CD4-positive, alpha-beta T cell treated with Interleukin-6 at 100 ng/mL for 8 hours (primary cell): ENCODE results near the gene UMAD1.
"Not testable (repeated sequence)": the region's sequence is repeated elsewhere in the genome, so short reads cannot be mapped to it uniquely, and the experiment has no call there.

Experiments
- DNase-seq: peaks from one replicate; pipeline ENCODE4 v3.0.0-alpha.2; 2020; ENCODE audit warnings: mixed read lengths, low spot score

UMAD1 gene

GRCh38 chr7:7652798-7653540 lies 12.4 kb downstream of the UMAD1 start:
- no peak for DNase-seq

DNA sequence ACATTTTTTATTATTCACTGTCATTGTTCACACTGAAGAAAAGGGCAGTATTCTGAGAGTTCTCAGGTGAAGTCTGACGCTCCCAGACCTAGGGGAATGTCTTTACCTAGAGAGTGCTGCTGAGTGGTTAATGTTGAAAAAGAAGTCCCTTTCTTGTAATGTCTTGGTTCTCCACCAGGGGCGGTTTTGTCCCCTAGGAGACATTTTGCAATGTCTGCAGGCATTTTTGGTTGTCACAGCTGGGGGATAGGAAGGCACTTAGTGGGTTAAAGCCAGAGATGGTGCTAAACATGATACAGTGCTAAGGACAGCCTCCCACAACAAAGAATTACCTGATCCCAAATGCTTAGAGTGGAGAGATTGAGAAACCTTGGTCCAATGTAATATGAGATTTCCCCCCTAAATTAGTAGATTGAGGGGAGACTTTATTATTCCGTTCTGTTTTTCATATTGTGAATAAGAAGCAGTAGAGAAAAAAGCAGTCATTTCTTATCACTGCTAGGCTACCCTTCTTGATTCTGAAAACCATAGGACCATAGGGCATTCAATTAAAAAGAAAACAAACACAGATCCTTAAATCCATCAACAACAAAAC lies 13.1 kb downstream of the UMAD1 start:
- DNase-seq = peak; percentile 7

DNA sequence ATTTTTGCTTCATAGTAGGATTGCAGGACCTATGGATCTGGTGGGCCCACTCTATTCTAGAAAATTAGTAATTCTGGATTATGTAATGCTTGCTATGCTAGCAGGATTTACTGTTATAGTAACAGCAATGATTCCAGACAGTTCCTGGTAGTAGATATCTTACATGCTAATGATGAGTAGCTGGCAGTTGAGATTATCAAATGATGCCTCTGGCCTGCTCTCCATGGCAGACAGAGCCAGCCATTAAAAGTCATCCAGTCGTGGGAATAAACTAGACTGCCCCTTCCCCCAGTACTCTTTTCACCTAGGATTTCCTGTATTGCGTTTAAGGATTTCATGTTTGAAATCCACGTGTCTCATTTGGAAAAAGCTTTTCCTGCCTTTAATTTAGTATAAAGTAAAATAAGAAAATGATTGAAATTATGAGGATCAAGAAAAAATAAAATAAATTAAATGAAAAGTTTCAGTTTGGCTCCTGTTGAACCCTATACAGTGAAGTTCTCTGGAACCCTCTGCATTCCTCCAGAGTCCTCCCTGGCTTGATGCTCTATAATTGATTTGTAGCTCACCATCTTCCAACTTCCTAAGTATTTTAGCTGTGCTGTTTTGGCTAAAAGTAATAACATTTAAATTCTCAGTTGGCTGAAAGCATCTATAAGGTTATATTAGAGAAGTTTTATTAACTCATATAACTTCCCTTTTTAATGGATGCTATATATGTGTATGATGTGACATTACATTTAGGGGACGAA lies 14.6 kb downstream of the UMAD1 start:
- no peak for DNase-seq

GRCh38 chr7:7656459-7656858 lies 15.9 kb downstream of the UMAD1 start:
- DNase-seq = not testable (repeated sequence)

DNA sequence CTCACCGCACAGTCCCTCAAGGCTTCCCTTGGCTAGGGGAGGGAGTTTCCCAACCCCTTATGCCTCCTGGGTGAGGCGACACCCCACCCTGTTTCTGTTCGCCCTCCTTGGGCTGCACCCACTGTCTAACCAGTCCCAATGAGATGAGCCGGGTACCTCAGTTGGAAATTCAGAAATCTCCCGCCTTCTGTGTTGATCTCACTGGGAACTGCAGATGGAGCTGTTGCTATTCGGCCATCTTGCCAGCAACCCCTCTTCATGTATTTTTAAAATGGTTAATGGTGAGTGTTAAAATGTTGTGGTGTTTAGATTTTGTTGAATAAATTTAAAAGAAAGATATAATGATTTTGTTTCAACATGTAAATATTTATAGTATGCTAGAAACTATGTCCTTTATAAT lies 22.0 kb downstream of the UMAD1 start:
- DNase-seq = no peak

GRCh38 chr7:7664291-7664690 lies 23.7 kb downstream of the UMAD1 start:
- no peak for DNase-seq

- no peak for DNase-seq
Measured at GRCh38 chr7:7665031-7665430, 24.5 kb downstream of the UMAD1 start.

GRCh38 chr7:7667187-7667586 lies 26.6 kb downstream of the UMAD1 start:
- DNase-seq = no peak

DNA sequence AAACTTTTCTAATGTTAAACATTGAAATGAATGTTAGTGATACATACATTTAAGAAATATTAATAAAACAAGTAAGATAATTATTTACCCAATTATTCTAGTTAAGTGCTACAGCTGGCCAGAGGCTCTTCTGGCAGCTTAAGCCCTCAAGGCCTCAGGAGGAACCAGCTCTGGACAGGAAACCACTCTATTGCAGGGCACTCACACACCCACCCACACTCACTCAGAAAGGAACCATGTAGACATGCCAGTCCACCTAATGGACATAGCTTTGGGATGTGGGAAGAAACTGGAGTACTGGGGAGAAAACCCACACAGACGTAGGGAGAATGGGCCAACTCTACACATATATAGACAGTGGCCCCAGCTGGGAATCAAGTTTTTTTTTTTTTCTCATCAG lies 28.2 kb downstream of the UMAD1 start:
- DNase-seq = no peak

- no peak for DNase-seq
Measured at GRCh38 chr7:7670490-7670889, 29.9 kb downstream of the UMAD1 start.

GRCh38 chr7:7671361-7671760 lies 30.8 kb downstream of the UMAD1 start:
- DNase-seq = no peak

DNA sequence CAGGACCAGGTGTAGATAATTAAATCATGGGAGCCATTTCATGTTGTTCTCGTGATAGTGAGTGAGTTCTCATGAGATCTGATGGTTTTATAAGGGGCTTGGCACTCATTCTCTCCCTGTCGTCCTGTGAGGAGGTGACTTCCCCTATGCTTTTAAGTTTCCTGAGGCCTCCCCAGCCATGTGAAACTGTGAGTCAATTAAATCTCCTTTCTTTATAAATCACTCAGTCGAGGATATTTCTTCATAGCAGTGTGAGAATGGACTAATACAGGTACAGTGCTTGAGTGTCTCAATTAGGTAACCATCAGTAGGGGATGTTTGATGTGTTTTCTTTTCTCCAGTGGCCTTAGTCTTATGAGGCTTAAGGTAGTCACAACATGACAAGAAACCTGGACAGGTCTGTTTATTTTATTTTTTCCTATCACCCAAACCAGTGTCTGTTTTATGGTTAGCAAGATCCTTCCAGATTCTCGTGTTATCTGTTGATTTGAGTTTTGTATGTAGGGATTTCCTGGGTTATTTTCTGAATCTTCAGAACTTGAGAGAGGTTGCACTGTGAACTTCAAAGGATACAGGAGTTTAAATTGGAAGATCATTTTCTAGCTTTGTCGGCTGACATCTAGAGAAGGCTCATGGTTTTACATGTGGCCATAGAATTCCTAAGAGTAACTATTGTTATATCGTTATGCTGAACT lies 32.1 kb downstream of the UMAD1 start:
- DNase-seq = no peak

GRCh38 chr7:7673240-7673550 lies 32.6 kb downstream of the UMAD1 start:
- DNase-seq = no peak

- no peak for DNase-seq
Measured at GRCh38 chr7:7675686-7676085, 35.1 kb downstream of the UMAD1 start.

DNA sequence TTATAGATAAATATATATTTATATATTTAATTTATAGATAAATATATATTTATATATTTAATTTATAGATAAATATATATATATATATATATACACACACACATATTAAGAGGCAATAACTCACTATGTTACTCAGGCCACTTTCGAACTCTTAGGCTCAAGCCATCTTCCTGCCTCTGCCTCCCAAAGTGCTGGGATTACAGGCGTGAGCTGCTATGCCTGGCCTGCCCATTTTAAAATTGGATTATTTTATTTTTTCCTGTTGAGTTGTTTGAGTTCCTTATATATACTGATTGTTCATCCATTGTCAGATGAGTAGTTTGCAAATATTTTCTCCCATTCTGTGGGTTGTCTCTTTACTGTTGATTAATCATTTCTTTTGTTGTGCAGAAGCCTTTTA lies 39.1 kb downstream of the UMAD1 start:
- DNase-seq = not testable (repeated sequence)

DNA sequence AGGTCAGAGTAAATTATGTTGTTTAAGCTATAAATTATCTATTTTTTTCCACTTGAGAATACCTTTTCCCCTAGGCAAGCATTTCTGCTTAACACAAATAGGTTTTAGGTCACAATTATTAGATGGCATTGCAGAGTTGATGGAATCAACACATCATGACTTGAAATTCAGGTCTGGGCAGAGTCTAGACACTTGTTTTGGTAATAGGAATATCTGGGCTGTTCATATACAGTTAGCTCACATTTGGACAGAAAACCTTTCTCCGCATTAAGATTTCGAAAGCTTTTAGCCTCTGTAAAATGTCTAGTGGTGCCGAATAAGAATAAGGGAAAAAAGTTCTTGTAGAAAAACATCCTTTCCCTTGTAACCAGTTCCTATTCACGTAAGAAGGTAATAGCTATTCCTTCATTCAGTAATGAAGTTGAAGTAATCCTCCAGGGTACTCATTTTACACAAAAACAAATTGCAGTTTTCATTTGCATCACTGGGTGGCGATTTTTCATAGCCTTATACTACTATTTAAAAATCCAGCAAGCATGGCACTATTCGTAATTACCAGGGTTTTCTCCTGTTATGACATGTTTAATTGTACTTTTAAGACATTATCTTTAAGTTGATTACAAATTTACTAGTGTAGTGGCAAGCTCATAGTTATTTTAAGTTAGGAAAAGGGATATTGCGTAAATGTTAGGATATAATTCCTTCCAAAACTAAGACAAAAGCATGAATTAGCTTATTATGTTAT lies 40.8 kb downstream of the UMAD1 start:
- DNase-seq = peak; percentile 56

- DNase-seq = no peak
Measured at GRCh38 chr7:7681936-7682329, 41.4 kb downstream of the UMAD1 start.

DNA sequence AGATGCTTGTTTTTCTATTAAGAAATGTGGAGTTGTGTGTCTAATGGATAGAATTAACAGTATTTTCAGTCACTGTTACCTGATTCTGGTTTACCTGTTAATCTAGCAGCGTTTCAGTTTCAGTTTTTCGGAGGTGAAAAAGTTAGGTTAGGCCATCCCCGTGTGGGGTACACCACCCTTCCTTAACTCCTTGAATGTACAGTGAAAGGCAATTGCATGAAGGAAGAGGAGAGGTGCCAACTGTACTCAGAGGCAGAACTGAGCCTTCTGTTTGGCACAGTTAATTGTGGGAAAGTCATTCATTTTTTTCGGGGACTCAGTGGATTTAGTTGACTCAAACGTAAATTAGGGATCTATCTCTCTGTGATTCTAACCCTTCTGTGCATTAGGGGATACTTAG lies 42.3 kb downstream of the UMAD1 start:
- DNase-seq = no peak

- DNase-seq = no peak
Measured at GRCh38 chr7:7686811-7687508, 46.4 kb downstream of the UMAD1 start.

DNA sequence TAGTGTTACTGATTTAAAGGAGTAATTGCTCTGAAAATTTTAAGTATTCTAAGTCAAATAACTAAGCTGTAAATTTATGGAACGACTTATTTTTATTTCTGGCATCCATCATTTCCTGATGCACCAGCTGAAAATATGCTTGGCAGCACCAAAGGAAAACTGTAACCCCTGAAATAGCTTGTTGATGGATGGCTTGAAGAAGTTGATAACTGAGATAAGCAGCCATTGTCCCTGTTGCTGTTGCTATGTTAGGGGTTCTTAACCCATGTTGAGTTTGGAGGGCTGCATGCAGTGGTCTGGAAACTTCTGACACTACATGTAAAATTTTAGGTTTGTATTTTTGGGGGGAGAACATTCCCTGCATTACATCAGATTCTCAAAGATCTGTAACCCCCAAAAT lies 47.2 kb downstream of the UMAD1 start:
- no peak for DNase-seq

DNA sequence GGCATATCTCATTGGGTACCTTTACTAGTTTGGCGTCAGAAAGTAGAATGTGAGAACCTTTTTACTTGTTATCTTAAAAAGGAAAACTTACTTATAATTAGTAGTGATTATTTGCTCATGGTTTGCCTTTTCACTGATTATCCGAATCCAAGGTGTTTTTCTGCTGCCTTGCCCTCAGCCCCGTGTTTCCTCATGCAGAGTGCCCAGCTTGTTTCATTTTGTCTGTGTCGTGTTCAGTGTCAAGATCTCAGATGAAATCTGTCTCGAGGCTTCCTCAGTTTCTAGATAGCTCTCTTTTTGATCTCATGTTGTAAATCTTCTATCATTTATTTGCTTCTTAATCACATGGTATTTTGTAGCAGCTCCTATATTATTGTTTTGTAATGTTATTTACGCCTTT lies 47.8 kb downstream of the UMAD1 start:
- DNase-seq = no peak

DNA sequence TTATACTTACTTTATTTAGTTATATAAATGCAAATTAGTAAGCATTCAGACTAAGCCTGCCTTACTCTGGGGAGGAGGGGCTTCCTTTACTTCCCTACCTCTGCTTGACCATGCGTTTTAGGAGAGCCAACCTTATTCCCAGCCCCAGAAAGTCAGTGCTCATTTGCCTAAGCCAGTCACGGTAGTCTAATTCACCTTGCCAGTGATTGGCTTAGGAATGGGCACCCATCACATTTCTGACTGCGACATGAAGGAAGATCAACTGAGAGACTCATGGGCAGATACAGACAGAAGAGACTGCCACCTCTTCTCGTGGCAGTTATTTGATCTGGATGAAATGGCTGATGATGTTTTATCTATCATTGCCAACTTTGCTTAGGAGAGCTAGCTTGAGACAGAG lies 48.4 kb downstream of the UMAD1 start:
- no peak for DNase-seq
